Fibroblast of mammary gland (primary cell): ENCODE results near the gene CARD9.

Experiments
- DNase-seq: peaks from one replicate; pipeline ENCODE4 v3.0.0-alpha.2; 2010; ENCODE audit warnings: low read depth
- H3K4me3 ChIP-seq: 2 replicates; pipeline ENCODE4 v1.5.1; 2011; ENCODE audit warnings: low read depth, mild to moderate bottlenecking, low read length, moderate library complexity; ENCODE audit not compliant: control insufficient read depth
- TF ChIP-seq, protein P1 (sequence below): conservative IDR thresholded peaks from 2 replicates; pipeline ENCODE4 v1.5.1; 2011; ENCODE audit warnings: low read depth, low read length, inconsistent platforms; ENCODE audit not compliant: control insufficient read depth, insufficient read depth

The CARD9 gene

DNA sequence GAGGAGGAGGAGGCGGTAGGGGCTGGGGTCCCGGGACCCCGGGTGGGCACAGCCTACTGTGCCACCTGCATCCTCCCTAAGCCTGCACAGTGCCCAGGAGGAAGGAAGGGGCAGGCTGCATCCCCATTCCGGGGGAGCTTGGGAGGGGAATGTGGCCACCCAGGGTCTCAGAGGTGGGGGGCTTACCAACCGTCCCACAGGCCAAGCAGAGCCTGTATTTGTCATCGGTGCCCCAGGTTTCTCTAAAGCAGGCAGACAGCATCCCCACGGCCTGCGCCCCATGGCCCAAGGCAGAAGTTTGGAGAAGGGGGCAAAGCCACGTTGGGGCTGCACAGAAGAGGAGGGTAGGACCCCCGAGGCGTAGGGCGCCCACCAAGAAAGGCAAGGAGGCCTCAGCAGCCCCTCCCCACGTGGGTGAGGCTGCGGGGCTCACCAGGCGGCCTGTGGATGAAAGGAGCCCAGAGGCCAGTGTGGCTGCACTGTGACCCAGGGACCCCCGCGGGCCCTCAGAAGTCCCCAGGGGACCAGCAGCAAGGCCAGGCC lies 46.6 kb downstream of the CARD9 start:
- TF ChIP-seq, protein P1, sequence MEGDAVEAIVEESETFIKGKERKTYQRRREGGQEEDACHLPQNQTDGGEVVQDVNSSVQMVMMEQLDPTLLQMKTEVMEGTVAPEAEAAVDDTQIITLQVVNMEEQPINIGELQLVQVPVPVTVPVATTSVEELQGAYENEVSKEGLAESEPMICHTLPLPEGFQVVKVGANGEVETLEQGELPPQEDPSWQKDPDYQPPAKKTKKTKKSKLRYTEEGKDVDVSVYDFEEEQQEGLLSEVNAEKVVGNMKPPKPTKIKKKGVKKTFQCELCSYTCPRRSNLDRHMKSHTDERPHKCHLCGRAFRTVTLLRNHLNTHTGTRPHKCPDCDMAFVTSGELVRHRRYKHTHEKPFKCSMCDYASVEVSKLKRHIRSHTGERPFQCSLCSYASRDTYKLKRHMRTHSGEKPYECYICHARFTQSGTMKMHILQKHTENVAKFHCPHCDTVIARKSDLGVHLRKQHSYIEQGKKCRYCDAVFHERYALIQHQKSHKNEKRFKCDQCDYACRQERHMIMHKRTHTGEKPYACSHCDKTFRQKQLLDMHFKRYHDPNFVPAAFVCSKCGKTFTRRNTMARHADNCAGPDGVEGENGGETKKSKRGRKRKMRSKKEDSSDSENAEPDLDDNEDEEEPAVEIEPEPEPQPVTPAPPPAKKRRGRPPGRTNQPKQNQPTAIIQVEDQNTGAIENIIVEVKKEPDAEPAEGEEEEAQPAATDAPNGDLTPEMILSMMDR: no peak
- DNase-seq: no peak
- peak overlapping the region; percentile 17 for H3K4me3 ChIP-seq

DNA sequence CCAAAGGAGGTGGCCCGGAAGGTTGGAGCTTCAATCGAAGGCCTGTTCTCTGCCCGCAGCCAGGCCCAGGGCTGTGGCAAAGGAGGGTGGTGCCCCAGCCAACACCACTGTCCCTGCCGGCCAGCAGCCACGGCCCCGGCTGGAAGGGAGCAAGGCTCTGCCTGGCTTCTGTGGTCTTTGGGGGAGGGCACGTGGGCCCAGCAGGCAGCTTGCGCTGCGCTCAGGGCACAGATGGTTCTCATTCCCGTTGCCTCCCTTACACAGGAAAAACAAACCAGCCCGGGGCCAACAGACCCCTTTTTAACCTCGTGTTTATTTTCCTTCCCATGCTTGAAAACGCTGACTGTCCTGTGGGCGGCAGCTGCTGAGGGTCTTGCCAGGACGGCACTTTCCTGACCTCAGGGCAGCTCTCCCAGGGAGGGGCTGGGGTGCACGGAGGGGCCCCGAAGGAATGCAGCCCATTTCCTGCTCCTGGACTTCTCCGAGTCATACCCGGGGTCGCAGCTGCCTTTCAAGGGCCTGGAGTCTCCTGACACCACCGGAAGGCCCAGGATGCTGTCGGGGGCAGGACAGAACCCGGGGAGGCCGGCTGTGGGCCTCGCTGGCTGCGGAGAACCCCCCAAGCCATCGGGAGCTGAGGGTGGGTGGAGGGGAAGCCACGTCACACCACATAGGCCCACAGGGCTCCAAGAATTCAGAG lies 47.3 kb downstream of the CARD9 start:
- DNase-seq: peak; percentile 82
- no peak overlapping the region for H3K4me3 ChIP-seq
- TF ChIP-seq, protein P1: no peak

DNA sequence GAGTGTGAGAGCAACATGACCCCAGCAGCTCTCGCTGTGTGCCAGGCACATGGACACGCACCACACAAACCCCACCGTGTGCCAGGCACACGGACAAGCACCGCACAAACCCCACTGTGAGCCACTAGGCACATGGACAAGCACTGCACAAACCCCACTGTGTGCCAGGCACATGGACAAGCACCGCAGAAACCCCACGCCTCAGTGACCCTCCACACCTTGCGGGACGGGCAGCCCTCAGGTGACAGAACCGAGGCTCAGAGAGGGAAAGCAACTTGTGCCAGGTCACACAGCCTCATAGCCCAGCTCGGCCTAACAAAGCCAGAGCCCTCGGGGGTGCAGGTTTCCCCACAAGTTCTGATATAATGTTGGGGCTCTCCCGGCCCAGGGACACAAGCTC lies 48.1 kb downstream of the CARD9 start:
- TF ChIP-seq, protein P1: no peak
- no peak overlapping the region for H3K4me3 ChIP-seq
- no peak for DNase-seq

DNA sequence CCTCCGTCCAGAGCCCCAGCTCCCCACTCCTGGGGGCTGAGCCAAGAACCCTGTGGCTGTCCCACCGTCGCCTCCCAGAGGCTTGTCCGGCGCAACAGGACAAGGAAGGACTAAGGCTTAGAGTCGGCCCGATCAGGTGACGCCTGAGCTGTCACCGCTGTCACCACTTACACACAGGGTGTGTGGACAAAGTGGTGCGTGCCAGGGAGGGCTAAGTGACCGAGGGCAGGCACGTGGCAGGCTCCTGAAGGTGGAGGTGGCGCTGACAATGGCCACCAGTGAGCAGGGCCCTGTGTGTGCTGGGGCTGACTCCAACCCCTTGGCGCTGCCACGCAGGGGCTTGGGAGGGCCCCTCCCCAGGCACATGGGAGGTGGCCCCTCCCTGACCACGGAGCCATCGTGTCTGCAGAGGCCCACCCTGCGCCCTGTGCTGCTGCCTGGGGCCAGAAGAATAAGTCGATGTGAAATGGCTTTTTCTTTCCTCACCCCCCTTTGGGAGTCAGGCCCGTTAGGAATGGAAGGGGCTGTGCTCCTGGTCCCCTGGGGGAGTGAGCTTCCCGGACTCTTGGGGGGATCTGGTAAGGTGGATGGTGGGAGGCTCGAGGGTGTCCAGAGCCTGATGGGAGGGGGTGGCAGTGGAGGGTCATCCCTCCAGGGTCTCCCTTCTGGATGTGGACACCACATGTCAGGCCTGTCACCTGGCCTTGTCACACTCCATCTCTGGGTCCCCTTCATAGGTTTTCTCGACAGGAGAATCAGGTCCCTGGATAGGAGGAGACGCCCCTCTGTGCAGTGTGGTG lies 48.8 kb downstream of the CARD9 start:
- TF ChIP-seq, protein P1: no peak
- no peak for DNase-seq
- H3K4me3 ChIP-seq: no peak overlapping the region

DNA sequence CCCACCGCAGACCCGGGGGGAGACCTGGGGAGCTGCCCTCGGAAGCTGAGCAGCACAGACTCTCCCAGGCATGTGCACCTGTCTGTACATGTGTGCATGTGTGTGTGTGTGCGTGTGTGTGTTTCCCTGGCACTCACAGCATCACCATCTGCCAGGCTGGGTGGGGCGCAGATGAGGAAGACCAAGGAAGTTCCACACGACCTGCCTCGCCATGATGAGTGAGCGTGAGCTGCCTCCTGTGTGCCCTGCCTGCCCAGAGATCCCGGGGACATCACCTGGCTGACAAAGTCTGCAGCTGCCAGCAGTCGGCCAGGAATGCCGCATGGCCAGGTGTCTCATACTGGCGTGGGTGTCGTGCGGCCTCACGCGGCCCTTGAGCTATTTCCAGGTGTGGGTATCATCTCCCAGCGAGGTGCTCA lies 50.1 kb downstream of the CARD9 start:
- TF ChIP-seq, protein P1: no peak
- no peak overlapping the region for H3K4me3 ChIP-seq
- DNase-seq: no peak

DNA sequence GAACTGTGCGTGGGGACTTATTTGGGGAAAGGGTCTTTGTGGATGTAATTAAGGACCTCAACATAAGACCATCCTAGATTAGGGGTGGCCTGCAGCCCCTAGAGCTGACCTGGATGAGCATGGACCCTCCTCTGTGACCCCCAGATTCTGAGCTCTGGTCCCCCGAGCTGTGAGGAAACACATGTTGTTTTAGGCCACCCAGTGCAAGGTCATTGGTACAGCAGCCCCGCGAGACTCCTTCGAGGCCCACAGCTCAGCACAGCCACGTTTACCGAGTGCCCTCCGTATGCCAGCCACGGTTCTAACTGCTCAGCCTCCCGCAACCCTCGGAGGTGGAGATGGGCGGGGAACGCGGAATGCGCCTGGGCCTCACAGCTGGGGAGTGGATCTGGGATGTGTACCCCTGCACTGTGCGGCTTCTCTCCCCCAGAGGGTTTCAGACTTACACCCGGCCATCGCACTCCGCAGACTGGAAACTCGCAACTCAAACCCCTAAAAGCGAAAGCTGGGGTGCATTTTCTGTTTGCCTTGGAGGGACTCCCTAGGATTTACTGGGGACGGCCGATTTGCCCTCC lies 50.6 kb downstream of the CARD9 start:
- no peak for DNase-seq
- H3K4me3 ChIP-seq: no peak overlapping the region
- TF ChIP-seq, protein P1: no peak
